Measurements from ENCODE around the gene C17orf58. TPM values are rescaled to one million over a fixed set of nuclear protein-coding genes. Genes with fewer than 3 reads are reported as not detected.
"Not testable (repeated sequence)": the region's sequence is repeated elsewhere in the genome, so short reads cannot be mapped to it uniquely, and the experiment has no call there.

The C17orf58 gene
- polyA plus RNA-seq, 2 of the 4 experiments (the other 2 are of a cell fraction) = 11.2 to 20.0 TPM

- 0% methylated on average over 1 of the region's 1 CpG for WGBS (ENCODE audit: missing lambda C conversion rate)
- ChIA-PET CTCF (interaction anchor here (0.6 to 2.3 kb wide), 14 partner anchors 9 to 112 kb away, joined by 3 to 15 read pairs (median 4); no protein-coding TSS in a partner anchor), POLR2A (interaction anchor here (0.5 kb wide), 1 partner anchor 72 kb away, joined by 3 read pairs; the partner anchor contains the start of gene KPNA2)
- DNase-seq (ENCODE audit: low read depth in 1 of 2, low spot score in 1 of 2) = peak; percentile 21 to 90
- H3K4me1 ChIP-seq, H3K4me2 ChIP-seq, H3K4me3 ChIP-seq, H3K9me3 ChIP-seq: not testable (repeated sequence)
- TF ChIP-seq CTCF (IDR thresholded peaks at IDR 0.05) (peak; percentile 82), FOSB (CRISPR knock-in tag; IDR thresholded peaks at IDR 0.05) (peak; percentile 73; the same call in 1 of the 2 replicates), RAD21 (conservative IDR thresholded peaks at IDR 0.05 in 1 of 2, IDR thresholded peaks at IDR 0.05 in 1 of 2) (peak; percentile 44 to 49; a peak in 4 of 5 replicates), HOXB5 (CRISPR knock-in tag; IDR thresholded peaks at IDR 0.05) (peak; percentile 76; the same call in 1 of the 2 replicates), HOXB13 (CRISPR knock-in tag; IDR thresholded peaks at IDR 0.05; ENCODE audit: low read depth) (peak; percentile 83; the same call in 1 of the 2 replicates), ZNF302 (CRISPR knock-in tag; IDR thresholded peaks at IDR 0.05) (peak; percentile 95), NFE2L2 (conservative IDR thresholded peaks at IDR 0.05; ENCODE audit: low read length) (peak; percentile 50; the same call in 1 of the 2 replicates), HEYL (CRISPR knock-in tag; IDR thresholded peaks at IDR 0.05) (peak; percentile 50; the same call in 1 of the 2 replicates), MAFK (IDR thresholded peaks at IDR 0.05; ENCODE audit: partially characterized antibody) (peak; percentile 63), HOXA7 (CRISPR knock-in tag; IDR thresholded peaks at IDR 0.05) (peak; percentile 79), EHF (CRISPR knock-in tag; IDR thresholded peaks at IDR 0.05) (peak; percentile 71; the same call in 1 of the 2 replicates), SMC3 (IDR thresholded peaks at IDR 0.05) (peak; percentile 49; the same call in 2 of the 3 replicates), ZSCAN20 (CRISPR knock-in tag; IDR thresholded peaks at IDR 0.05) (peak; percentile 89), ATOH8 (CRISPR knock-in tag; IDR thresholded peaks at IDR 0.05; ENCODE audit: low read depth) (peak; percentile 63; the same call in 1 of the 2 replicates), FOSL2 (IDR thresholded peaks at IDR 0.05) (peak; percentile 26; the same call in 1 of the 2 replicates), FOSL2 (CRISPR knock-in tag; IDR thresholded peaks at IDR 0.05) (peak; percentile 93)
- peak overlapping the region; percentile 53 to 71; a peak in 5 of 6 replicates for H3K27ac ChIP-seq
- peak; percentile 49 for FAIRE-seq
- peak; percentile 93 to 94 for ATAC-seq
Observed at GRCh38 chr17:67963145-67963572, 33.1 kb downstream of the C17orf58 start.

- WGBS (ENCODE audit: missing lambda C conversion rate) = 85% methylated on average over 2 of the region's 2 CpGs
- H3K4me3 ChIP-seq; H3K4me2 ChIP-seq; H3K4me1 ChIP-seq; FAIRE-seq; H3K9me3 ChIP-seq; POLR2A ChIA-PET; DNase-seq (ENCODE audit: low read depth in 1 of 2, low spot score in 1 of 2): not testable (repeated sequence)
- ATAC-seq = peak; percentile 11 to 20; a peak in 3 of 6 replicates
- CTCF ChIA-PET = interaction anchor here (0.7 to 2.3 kb wide), 6 partner anchors 10 to 75 kb away, joined by 3 to 15 read pairs (median 4); no protein-coding TSS in a partner anchor
- peak overlapping the region in 1 of 2 experiments; percentile 51; a peak in 2 of 6 replicates for H3K27ac ChIP-seq
Observed at GRCh38 chr17:67962156-67962555, 34.1 kb downstream of the C17orf58 start.

- FAIRE-seq; H3K27ac ChIP-seq; POLR2A ChIA-PET; H3K4me1 ChIP-seq; H3K4me3 ChIP-seq; H3K9me3 ChIP-seq; DNase-seq (ENCODE audit: low read depth in 1 of 2, low spot score in 1 of 2); ATAC-seq; H3K4me2 ChIP-seq: not testable (repeated sequence)
- CTCF ChIA-PET = interaction anchor here (0.7 to 2.1 kb wide), 7 partner anchors 12 to 237 kb away, joined by 3 to 10 read pairs (median 4); no protein-coding TSS in a partner anchor
- 86% methylated on average over 3 of the region's 3 CpGs for WGBS (ENCODE audit: missing lambda C conversion rate)
Observed at GRCh38 chr17:67960276-67960675, 36.0 kb downstream of the C17orf58 start.

- Histone ChIP-seq H3K4me1 (peaks cover 10% of the 10 kb centered on the region; the same call in 2 of the 3 replicates), H3K27ac (no peak overlapping the region), H3K4me2 (no peak overlapping the region), H3K4me3 (no peak overlapping the region), H3K9me3 (no peaks in the 10 kb centered on the region)
- FAIRE-seq (no peak), DNase-seq (ENCODE audit: low read depth in 1 of 2, low spot score in 1 of 2) (no peak), ATAC-seq (peak in 1 of 2 experiments; percentile 9; a peak in 1 of 6 replicates)
- no peak for TF ChIP-seq CBX8 (IDR thresholded peaks at IDR 0.05)
- no peak for TF ChIP-seq FOSL2 (IDR thresholded peaks at IDR 0.05)
- no peak for TF ChIP-seq FOSL2 (CRISPR knock-in tag; IDR thresholded peaks at IDR 0.05)
- ChIA-PET CTCF (interaction anchor here (0.7 to 2.1 kb wide), 10 partner anchors 9 to 237 kb away, joined by 3 to 10 read pairs (median 4); no protein-coding TSS in a partner anchor), POLR2A (no interaction called here)
- 90% methylated on average over 3 of the region's 3 CpGs for WGBS (ENCODE audit: missing lambda C conversion rate)
Observed at GRCh38 chr17:67959510-67959909, 36.8 kb downstream of the C17orf58 start.
